Measurements from ENCODE around the gene ASTN1.

Gene ASTN1

GRCh38 chr1:177142010-177142409 is 22.5 kb downstream of the ASTN1 start:
- no peak overlapping the region for H3K4me3 ChIP-seq (ENCODE audit: low read length)
- TF ChIP-seq, protein P1, sequence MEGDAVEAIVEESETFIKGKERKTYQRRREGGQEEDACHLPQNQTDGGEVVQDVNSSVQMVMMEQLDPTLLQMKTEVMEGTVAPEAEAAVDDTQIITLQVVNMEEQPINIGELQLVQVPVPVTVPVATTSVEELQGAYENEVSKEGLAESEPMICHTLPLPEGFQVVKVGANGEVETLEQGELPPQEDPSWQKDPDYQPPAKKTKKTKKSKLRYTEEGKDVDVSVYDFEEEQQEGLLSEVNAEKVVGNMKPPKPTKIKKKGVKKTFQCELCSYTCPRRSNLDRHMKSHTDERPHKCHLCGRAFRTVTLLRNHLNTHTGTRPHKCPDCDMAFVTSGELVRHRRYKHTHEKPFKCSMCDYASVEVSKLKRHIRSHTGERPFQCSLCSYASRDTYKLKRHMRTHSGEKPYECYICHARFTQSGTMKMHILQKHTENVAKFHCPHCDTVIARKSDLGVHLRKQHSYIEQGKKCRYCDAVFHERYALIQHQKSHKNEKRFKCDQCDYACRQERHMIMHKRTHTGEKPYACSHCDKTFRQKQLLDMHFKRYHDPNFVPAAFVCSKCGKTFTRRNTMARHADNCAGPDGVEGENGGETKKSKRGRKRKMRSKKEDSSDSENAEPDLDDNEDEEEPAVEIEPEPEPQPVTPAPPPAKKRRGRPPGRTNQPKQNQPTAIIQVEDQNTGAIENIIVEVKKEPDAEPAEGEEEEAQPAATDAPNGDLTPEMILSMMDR (conservative IDR thresholded peaks at IDR 0.05; ENCODE audit: low read depth, low read length) = no peak
- no peak for DNase-seq (ENCODE audit: low read depth)

DNA sequence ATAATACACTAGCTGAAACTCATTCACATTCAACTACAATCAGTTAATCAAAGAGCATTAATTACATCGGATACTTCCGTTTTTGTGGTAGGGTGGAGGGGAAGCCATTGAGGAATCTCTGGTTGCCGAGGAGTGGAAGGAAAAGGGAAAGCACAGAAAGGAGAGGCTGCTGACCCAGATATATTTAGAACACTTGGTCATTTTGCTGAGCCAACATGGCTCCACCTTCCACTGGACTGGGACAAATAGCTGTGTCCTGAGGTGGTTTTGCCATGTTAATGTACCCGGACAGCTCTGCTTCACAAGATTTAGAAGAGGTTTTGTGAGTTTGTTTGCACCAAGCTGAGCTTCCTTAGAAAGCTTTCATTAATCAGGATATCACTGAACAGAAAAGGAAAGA is 26.2 kb downstream of the ASTN1 start:
- no peak overlapping the region for H3K4me3 ChIP-seq (ENCODE audit: low read length)
- TF ChIP-seq, protein P1 (conservative IDR thresholded peaks at IDR 0.05; ENCODE audit: low read depth, low read length) = no peak
- DNase-seq (ENCODE audit: low read depth) = no peak

DNA sequence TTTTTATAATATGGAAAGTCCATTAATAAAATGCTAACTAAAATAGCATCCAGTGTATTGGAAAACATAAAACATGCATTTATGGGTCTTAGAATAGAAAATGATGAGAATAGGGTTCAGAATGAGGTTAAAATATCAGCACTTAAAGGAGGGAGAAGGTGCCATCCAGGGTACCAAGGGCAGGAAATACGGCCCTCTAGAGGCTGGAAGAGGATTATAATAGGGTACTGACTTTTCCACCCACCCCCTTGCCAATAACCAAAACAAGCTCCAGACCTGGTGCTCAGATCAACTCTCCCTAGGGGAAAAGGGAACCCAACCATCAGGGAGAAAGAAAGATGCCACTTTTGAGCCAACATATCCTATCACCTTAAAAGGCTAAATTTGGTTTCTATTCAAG is 26.7 kb downstream of the ASTN1 start:
- H3K4me3 ChIP-seq (ENCODE audit: low read length) = no peak overlapping the region
- no peak for DNase-seq (ENCODE audit: low read depth)
- TF ChIP-seq, protein P1 (conservative IDR thresholded peaks at IDR 0.05; ENCODE audit: low read depth, low read length) = no peak

GRCh38 chr1:177135250-177135649 is 29.3 kb downstream of the ASTN1 start:
- TF ChIP-seq, protein P1 (conservative IDR thresholded peaks at IDR 0.05; ENCODE audit: low read depth, low read length) = no peak

DNA sequence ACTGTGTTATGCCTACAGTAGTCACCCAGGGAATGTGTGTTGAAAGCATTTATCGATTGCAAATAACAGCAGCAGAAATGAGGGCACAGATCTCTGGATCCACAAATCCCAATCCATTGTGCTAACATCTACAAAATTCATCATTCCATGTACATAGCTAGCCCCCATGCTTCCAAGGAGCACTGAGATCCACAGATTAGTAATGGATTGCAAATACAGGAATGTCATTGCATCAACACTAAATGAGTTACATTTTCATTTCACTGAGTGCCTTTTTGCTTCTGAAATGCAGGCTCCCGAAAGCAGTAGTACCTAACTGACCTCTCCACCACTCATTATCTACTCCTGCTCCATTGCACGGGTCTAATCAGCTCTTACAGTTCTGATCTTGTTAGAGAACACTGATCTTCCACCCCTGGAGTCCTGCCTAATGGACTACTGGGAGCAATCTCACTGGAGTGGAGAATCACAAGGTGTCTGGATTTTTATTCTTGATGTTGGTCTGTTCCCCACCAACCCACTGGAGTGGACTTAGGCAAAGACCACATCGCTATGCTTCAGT is 30.5 kb downstream of the ASTN1 start:
- DNase-seq (ENCODE audit: low read depth) = no peak
- no peak overlapping the region for H3K4me3 ChIP-seq (ENCODE audit: low read length)
- TF ChIP-seq, protein P1 (conservative IDR thresholded peaks at IDR 0.05; ENCODE audit: low read depth, low read length) = no peak

More at GRCh38 chr1:177135250-177135649, 29.3 kb downstream of the ASTN1 start:
- no peak overlapping the region for H3K4me3 ChIP-seq (ENCODE audit: low read length)
- DNase-seq (ENCODE audit: low read depth) = no peak

GRCh38 chr1:177132141-177132540 is 32.4 kb downstream of the ASTN1 start:
- TF ChIP-seq, protein P1 (conservative IDR thresholded peaks at IDR 0.05; ENCODE audit: low read depth, low read length) = no peak
- no peak overlapping the region for H3K4me3 ChIP-seq (ENCODE audit: low read length)
- no peak for DNase-seq (ENCODE audit: low read depth)

DNA sequence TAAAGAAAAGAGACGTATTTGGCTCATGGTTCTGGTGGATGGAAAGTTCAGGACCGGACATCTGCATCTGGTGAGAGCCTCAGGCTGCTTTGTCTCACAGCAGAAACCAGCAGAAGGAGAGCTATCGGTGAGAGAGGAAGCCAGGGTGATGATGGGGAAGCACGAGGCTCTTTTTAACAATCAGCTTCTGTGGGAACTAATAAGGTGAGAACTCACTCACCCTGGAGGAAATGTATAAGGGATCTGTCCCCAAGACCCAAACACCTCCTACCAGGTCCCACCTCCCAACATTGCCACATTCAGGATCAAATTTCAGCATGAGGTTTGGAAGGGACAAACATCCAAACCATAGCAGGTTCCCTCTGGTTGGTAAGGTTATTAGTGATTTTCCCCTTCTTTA is 32.8 kb downstream of the ASTN1 start:
- TF ChIP-seq, protein P1 (conservative IDR thresholded peaks at IDR 0.05; ENCODE audit: low read depth, low read length) = no peak

More for the DNA sequence above, 32.8 kb downstream of the ASTN1 start:
- no peak overlapping the region for H3K4me3 ChIP-seq (ENCODE audit: low read length)
- DNase-seq (ENCODE audit: low read depth) = no peak
